Activated CD4-positive, alpha-beta memory T cell treated with anti-CD3 and anti-CD28 coated beads for 36 hours (primary cell): ENCODE data around the gene TRIM49. TPM values are rescaled to one million over a fixed set of nuclear protein-coding genes. Genes with fewer than 3 reads are reported as not detected.
"Not testable (repeated sequence)": the region's sequence is repeated elsewhere in the genome, so short reads cannot be mapped to it uniquely, and the experiment has no call there.

Experiments used
- CTCF ChIA-PET: fragments of 350-600 bp; sonication (Branson Sonifier 250); formaldehyde crosslinking; loops from one replicate; lab custom pipeline; 2021; ENCODE audit warnings: antibody characterized with exemption, inconsistent platforms; lab: Charles Lee
- POLR2A ChIA-PET: fragments of 350-600 bp; sonication (Branson Sonifier 250); formaldehyde crosslinking; loops from one replicate; lab custom pipeline; 2021; ENCODE audit warnings: antibody characterized with exemption; lab: Charles Lee
- DNase-seq: peaks from one replicate; pipeline ENCODE4 v3.0.0-alpha.2; 2020
- H3K27ac Mint-ChIP-seq: one replicate; pipeline ENCODE4 v1.8.0; 2021; ENCODE audit warnings: mixed read lengths
- H3K27me3 Mint-ChIP-seq: one replicate; pipeline ENCODE4 v1.8.0; 2021; ENCODE audit warnings: mixed read lengths
- H3K36me3 Mint-ChIP-seq: one replicate; pipeline ENCODE4 v1.8.0; 2021; ENCODE audit warnings: mixed read lengths
- H3K4me1 Mint-ChIP-seq: one replicate; pipeline ENCODE4 v1.8.0; 2021; ENCODE audit warnings: low read depth, mixed read lengths
- H3K4me3 Mint-ChIP-seq: one replicate; pipeline ENCODE4 v1.8.0; 2021; ENCODE audit warnings: mild to moderate bottlenecking, mixed read lengths
- H3K9me3 Mint-ChIP-seq: one replicate; pipeline ENCODE4 v1.8.0; 2021; ENCODE audit warnings: mixed read lengths
- intact Hi-C: fragments of 100-400 bp; cut with micrococcal nuclease; formaldehyde crosslinking; loops from one replicate; pipeline ENCODE4 v1.15.1; 2023
- total RNA-seq, 2 experiments: library from RNA; stranded (reverse); gene quantifications; one replicate each; pipeline ENCODE4 v1.2.3, GENCODE V29; 2021

TRIM49 gene, protein sequence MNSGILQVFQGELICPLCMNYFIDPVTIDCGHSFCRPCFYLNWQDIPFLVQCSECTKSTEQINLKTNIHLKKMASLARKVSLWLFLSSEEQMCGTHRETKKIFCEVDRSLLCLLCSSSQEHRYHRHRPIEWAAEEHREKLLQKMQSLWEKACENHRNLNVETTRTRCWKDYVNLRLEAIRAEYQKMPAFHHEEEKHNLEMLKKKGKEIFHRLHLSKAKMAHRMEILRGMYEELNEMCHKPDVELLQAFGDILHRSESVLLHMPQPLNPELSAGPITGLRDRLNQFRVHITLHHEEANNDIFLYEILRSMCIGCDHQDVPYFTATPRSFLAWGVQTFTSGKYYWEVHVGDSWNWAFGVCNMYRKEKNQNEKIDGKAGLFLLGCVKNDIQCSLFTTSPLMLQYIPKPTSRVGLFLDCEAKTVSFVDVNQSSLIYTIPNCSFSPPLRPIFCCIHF
- not detected for total RNA-seq

DNA sequence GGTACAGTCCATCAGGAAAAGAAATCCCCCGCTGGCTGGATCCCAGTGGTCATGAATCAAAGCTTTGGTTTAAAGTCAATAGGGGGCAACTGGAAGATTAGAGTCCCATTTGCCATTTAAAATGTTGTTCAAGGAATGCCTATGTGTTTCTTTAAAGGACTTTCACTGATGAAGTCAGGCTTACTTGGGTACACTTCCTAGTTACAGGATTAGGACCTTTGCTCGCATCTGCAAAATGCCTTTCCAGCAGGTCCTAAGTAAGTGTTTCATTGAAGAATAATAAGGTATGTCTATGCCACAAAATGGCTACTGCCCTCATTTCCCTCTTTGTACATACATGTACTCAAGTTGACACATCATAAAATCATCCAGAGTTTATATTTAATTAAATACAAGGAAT is at the start of gene TRIM49:
TSS of gene TRIM49 (minus strand) at position 101 of the 400 bp plus-strand sequence. CDS start 4,106 bp downstream, outside the sequence.
- POLR2A ChIA-PET, intact Hi-C loops, DNase-seq, H3K9me3 Mint-ChIP-seq, H3K27ac Mint-ChIP-seq, H3K27me3 Mint-ChIP-seq, CTCF ChIA-PET, H3K36me3 Mint-ChIP-seq, H3K4me1 Mint-ChIP-seq, H3K4me3 Mint-ChIP-seq: not testable (repeated sequence)

DNA sequence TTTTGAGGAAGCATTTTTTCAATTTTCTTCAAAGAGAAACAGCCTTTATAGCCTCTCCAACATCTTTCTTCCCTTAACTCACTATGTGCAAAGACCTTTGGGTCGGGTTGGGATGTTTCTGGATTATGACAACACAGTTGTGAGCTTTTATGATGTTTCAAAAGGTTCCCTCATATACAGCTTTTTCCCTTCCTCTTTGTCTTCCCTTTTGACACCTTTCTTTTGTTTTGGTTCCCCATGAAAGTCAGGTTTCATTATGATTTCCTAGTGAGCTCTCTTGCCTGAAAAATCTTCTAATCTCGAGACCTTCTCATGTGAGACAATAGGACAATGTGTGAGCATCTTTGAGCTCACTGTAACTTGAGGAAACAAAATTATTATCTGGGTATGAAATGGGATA is 18.3 kb upstream of the TRIM49 start:
- H3K9me3 Mint-ChIP-seq, POLR2A ChIA-PET, H3K4me1 Mint-ChIP-seq, H3K27me3 Mint-ChIP-seq, H3K4me3 Mint-ChIP-seq, DNase-seq, intact Hi-C loops, H3K36me3 Mint-ChIP-seq, CTCF ChIA-PET, H3K27ac Mint-ChIP-seq: not testable (repeated sequence)

DNA sequence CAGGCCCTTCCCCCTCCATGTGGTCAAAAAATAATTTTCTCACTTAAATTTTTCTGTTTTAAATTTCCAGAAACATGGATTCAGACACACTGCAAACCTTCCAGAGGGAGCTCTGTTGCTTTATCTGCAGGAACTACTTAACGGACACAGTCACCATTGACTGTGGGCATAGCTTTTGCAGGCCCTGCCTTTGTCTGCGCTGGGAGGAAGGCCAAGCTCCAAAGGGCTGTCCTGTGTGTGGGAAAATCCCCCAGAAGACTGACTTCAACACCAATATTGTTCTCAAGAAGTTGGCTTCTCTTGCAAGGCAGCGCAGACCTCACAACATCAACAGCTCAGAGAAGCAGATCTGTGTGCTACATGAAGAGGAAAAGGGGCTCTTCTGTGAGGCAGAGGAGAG is 11.6 kb upstream of the TRIM49 start:
- CTCF ChIA-PET, H3K27ac Mint-ChIP-seq, H3K36me3 Mint-ChIP-seq, intact Hi-C loops, POLR2A ChIA-PET, H3K4me3 Mint-ChIP-seq, H3K9me3 Mint-ChIP-seq, H3K4me1 Mint-ChIP-seq, DNase-seq, H3K27me3 Mint-ChIP-seq: not testable (repeated sequence)

DNA sequence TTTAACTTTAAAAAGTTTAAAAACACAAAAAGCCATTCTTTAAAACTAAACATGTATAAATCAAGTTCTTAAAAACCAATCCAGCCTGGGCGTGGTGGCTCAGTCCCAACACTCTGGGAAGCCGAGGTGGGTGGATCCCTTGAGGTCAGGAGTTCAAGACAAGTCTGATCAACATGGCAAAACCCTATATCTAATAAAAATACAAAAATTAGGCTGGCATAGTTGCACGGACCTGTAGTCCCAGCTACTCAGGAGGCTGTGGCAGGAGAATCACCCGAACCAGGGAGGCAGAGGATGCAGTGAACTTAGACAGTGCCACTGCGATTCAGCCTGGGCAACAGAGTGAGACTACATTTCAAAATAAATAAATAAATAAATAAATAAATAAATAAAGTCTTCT is 5.2 kb upstream of the TRIM49 start:
- POLR2A ChIA-PET, H3K36me3 Mint-ChIP-seq, H3K9me3 Mint-ChIP-seq, H3K4me3 Mint-ChIP-seq, intact Hi-C loops, H3K27ac Mint-ChIP-seq, H3K4me1 Mint-ChIP-seq, DNase-seq, CTCF ChIA-PET, H3K27me3 Mint-ChIP-seq: not testable (repeated sequence)

DNA sequence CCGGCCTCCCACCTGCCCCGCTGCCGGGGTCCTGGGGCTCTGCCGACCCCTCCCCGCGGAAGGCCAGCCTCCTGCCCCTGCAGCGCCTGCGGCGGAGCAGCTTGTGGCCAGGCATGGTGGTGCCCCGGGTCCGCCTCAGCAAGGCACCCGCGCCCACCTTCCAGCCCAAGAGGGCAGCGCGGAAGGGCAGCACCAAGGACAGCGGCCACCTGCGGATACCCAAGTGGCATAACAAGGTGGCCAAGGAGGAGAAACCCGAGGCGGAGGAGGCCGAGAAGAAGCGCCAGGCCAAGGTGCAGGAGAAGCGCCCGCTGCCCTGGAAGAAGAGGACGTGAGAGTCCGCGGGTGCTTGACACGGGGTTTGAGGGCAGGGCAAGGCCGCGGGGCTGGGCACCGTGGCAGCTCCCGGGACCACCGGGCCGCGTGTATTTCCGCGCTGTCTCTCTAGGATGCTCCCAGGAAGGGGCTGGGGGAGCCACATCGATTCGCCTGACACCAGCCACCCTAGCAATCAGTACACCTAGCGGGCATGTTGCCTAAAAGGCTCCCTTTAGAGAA is 20.8 kb downstream of the TRIM49 start:
- H3K9me3 Mint-ChIP-seq, H3K36me3 Mint-ChIP-seq, CTCF ChIA-PET, H3K4me3 Mint-ChIP-seq, H3K4me1 Mint-ChIP-seq, intact Hi-C loops, H3K27ac Mint-ChIP-seq, POLR2A ChIA-PET, H3K27me3 Mint-ChIP-seq, DNase-seq: not testable (repeated sequence)

DNA sequence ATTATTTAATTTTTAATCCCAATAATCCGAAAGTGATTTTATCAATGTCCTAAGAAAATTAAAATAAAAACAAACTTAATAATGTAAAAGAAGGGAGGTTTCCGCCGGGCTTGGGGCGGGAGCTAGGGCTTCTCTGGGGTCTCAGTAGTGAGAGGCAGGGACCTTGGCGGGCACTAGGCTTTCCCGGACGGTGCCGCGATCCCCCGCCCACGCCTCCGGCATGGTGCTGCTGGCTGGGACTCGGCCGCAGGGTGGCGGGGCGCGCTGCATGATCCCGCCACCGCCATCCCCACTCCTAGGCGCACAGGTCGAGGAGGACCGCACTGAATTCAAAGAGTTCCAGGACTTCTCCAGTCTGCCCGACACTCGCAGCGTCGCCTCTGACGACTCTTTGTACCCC is 22.6 kb downstream of the TRIM49 start:
- H3K27me3 Mint-ChIP-seq, H3K4me1 Mint-ChIP-seq, H3K27ac Mint-ChIP-seq, H3K36me3 Mint-ChIP-seq, POLR2A ChIA-PET, H3K9me3 Mint-ChIP-seq, H3K4me3 Mint-ChIP-seq, DNase-seq, intact Hi-C loops, CTCF ChIA-PET: not testable (repeated sequence)

DNA sequence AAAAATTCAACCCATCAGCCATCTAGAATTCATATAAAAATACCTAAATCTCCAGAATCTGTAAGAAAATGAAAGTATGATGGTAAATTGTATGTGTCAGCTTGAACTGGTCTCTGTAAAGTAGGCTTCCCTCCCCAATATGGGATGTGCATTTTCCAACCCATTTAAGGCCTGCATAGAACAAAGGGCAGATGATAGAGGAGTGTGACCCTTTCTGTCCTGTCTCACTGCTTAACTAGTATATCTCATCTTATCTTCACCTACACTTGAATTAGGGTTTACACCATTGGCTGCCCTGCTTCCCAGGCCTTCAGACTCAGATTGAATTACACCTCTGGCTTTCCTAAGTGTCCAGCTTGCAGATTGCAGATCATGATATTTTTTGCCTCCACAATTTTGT is 57.6 kb downstream of the TRIM49 start:
- H3K27ac Mint-ChIP-seq, CTCF ChIA-PET: not testable (repeated sequence)

More for the DNA sequence above, 57.6 kb downstream of the TRIM49 start:
- H3K4me3 Mint-ChIP-seq, H3K36me3 Mint-ChIP-seq, POLR2A ChIA-PET, H3K4me1 Mint-ChIP-seq, intact Hi-C loops, DNase-seq, H3K9me3 Mint-ChIP-seq, H3K27me3 Mint-ChIP-seq: not testable (repeated sequence)

Other genes with a start within 250 kb of the TRIM49 start
- gene TRIM77, start 98.3 kb downstream of the TRIM49 start, total RNA-seq = not detected
- not detected for gene TRIM64B, start 69.9 kb upstream of the TRIM49 start, total RNA-seq
- gene TRIM49D1, start 113.7 kb upstream of the TRIM49 start, total RNA-seq = not detected
- not detected for gene TRIM49D2, start 115.5 kb upstream of the TRIM49 start, total RNA-seq
- gene TRIM64, start 157.5 kb upstream of the TRIM49 start, total RNA-seq = not detected
- not detected for gene TRIM49C, start 222.5 kb upstream of the TRIM49 start, total RNA-seq